Keratinocyte (primary cell): ENCODE measurements around the gene DGLUCY. TPM values are rescaled to one million over a fixed set of nuclear protein-coding genes. Genes with fewer than 3 reads are reported as not detected.

Experiments
- DNase-seq: peaks from one replicate; pipeline ENCODE4 v3.0.0-alpha.2; 2011; ENCODE audit warnings: low read depth, missing footprints, low spot score
- FAIRE-seq: peaks from 2 replicates; lab custom pipeline; 2011; peaks lifted over from hg19 to GRCh38; lab: Jason Lieb, UNC
- H2AFZ ChIP-seq: 2 replicates; pipeline ENCODE4 v1.6.0; 2012; ENCODE audit warnings: low read length, control low read depth, inconsistent platforms; ENCODE audit not compliant: control insufficient read depth
- H3K27ac ChIP-seq: 2 replicates; pipeline ENCODE4 v1.5.1; 2011; ENCODE audit warnings: low read length; ENCODE audit not compliant: control insufficient read depth, insufficient read depth
- H3K27me3 ChIP-seq: 3 replicates; pipeline ENCODE4 v1.6.0; 2011; ENCODE audit warnings: low read length; ENCODE audit not compliant: control insufficient read depth, insufficient read depth; ENCODE audit errors: extremely low read depth
- H3K36me3 ChIP-seq, 2 experiments: 2 replicates in 1 of 2; 3 replicates in 1 of 2; pipeline ENCODE4 v1.5.1; 2011; ENCODE audit warnings: low read length in 2 of 2, mild to moderate bottlenecking in 1 of 2; ENCODE audit not compliant: control insufficient read depth in 2 of 2, insufficient read depth in 2 of 2; ENCODE audit errors: extremely low read depth in 1 of 2
- H3K4me1 ChIP-seq: 3 replicates; pipeline ENCODE4 v1.5.1; 2011; ENCODE audit warnings: low read length; ENCODE audit not compliant: control insufficient read depth, insufficient read depth; ENCODE audit errors: extremely low read depth
- H3K4me2 ChIP-seq: 3 replicates; pipeline ENCODE4 v1.6.0; 2011; ENCODE audit warnings: low read depth, low read length; ENCODE audit not compliant: control insufficient read depth, insufficient read depth; ENCODE audit errors: extremely low read depth
- H3K4me3 ChIP-seq, 3 experiments: fragments of 200-600 bp in 1 of 3; sonication (generic) in 1 of 3; 2 replicates in 2 of 3; 3 replicates in 1 of 3; pipeline ENCODE4 v1.5.1; 2011 to 2016; ENCODE audit warnings: low read length in 3 of 3, mild to moderate bottlenecking in 3 of 3, control low read depth in 2 of 3, inconsistent platforms in 1 of 3, low read depth in 1 of 3, mixed read lengths in 1 of 3, mixed run types in 1 of 3, moderate library complexity in 1 of 3; ENCODE audit not compliant: control insufficient read depth in 2 of 3, insufficient read depth in 2 of 3; ENCODE audit errors: extremely low read depth in 1 of 3
- H3K79me2 ChIP-seq: 2 replicates; pipeline ENCODE4 v1.6.0; 2012; ENCODE audit warnings: low read length; ENCODE audit not compliant: control insufficient read depth, insufficient read depth
- H3K9ac ChIP-seq: 3 replicates; pipeline ENCODE4 v1.6.0; 2011; ENCODE audit warnings: low read length; ENCODE audit not compliant: control insufficient read depth, insufficient read depth; ENCODE audit errors: extremely low read depth
- H3K9me1 ChIP-seq: 3 replicates; pipeline ENCODE4 v1.6.0; 2011; ENCODE audit warnings: low read length; ENCODE audit not compliant: control insufficient read depth, insufficient read depth; ENCODE audit errors: extremely low read depth
- H3K9me3 ChIP-seq: 2 replicates; pipeline ENCODE4 v1.5.1; 2012; ENCODE audit warnings: low read depth, low read length; ENCODE audit not compliant: control insufficient read depth
- H4K20me1 ChIP-seq: 3 replicates; pipeline ENCODE4 v1.6.0; 2011; ENCODE audit warnings: low read length; ENCODE audit not compliant: control insufficient read depth, insufficient read depth; ENCODE audit errors: extremely low read depth
- EZH2 ChIP-seq: IDR thresholded peaks from one replicate; pipeline ENCODE4 v1.6.1; 2012; ENCODE audit warnings: inconsistent platforms, mild to moderate bottlenecking, low read length, moderate library complexity
- dilution Hi-C: fragments of 300-500 bp; cut with MboI; formaldehyde crosslinking; loops from one replicate; pipeline ENCODE4 v1.7.0; 2020; ENCODE audit warnings: low sequenced_read_pairs; ENCODE audit not compliant: extremely low pct_ligation_motif_present
- polyA plus RNA-seq, 5 experiments: library from polyadenylated mRNA; depleted of rRNA in 3 of 5; stranded (reverse) in 3 of 5; stranded (forward) in 1 of 5; unstranded in 1 of 5; fragments of >200 nt; gene quantifications; 1 replicate in 1 of 5; 2 replicates in 3 of 5; 3 replicates in 1 of 5; pipeline versions ENCODE4 v1.2.1 to v1.2.3, GENCODE V29; 2011 to 2012; ENCODE audit warnings: missing spikeins in 2 of 5, low read depth in 1 of 5, low replicate concordance in 1 of 5
- TF ChIP-seq, protein P1 (sequence below), 3 experiments: IDR thresholded peaks in 1 of 3; conservative IDR thresholded peaks in 1 of 3; optimal IDR thresholded peaks in 1 of 3; 2 replicates in 2 of 3; 3 replicates in 1 of 3; pipeline versions ENCODE3 to v1.5.1; 2011; ENCODE audit warnings: low read length in 3 of 3, mild to moderate bottlenecking in 3 of 3, moderate library complexity in 2 of 3, control low read depth in 1 of 3, inconsistent platforms in 1 of 3; ENCODE audit not compliant: insufficient read depth in 2 of 3; ENCODE audit errors: extremely low read depth in 1 of 3

The DGLUCY gene
- polyA plus RNA-seq, 1 donor (not counting 4 experiments of a cell fraction or from before 2014, with no cell fraction given), result 19.4 TPM

DNA sequence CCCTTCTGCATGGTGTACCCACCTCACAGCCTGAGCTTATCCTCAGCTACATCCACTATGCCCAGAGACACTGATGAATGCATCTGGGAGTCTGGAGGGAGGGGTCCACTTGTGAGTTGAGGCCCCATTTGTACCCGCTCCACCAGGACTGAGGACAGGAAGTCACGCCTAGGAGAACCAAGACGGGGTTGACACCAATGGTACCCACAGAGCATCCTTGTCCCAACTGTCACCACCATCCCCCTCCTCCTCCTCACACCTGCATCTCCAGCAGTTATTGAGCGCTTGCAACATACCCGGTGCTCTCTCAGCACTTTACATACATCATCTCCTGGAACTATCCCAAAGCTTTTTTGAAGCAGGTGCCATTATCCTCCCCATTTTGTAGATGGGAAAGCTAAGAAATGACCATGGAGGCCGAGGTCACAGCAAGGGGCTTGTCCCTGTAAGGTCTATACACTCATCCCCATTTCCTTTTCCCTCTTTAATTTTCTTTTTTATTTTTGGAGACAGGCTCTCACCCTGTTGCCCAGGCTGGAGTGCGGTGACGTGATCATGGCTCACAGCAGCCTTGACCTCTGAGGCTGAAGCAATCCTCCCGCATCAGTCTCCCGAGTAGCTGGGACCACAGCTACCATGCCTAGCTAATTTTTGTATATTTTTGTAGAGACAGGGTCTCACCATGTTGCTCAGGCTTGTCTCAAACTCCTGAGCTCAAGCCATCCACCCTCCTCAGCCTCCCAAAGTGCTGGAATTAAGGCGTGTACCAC lies 31.7 kb downstream of the DGLUCY start:
- Histone ChIP-seq H3K9me1 (no peaks in the 10 kb centered on the region), H3K27me3 (no peaks in the 10 kb centered on the region), H4K20me1 (no peaks in the 10 kb centered on the region), H3K4me2 (no peak overlapping the region), H3K79me2 (no peaks in the 10 kb centered on the region), H3K4me3 (no peak overlapping the region), H3K4me1 (peaks cover 10% of the 10 kb centered on the region), H2AFZ (no peak overlapping the region), H3K9ac (no peak overlapping the region), H3K27ac (no peak overlapping the region), H3K9me3 (no peaks in the 10 kb centered on the region), H3K36me3 (peaks cover 3% of the 10 kb centered on the region in 2 experiments)
- FAIRE-seq (no peak), DNase-seq (no peak)
- dilution Hi-C loops, result no loop called here
- TF ChIP-seq EZH2, result no peak
- TF ChIP-seq, protein P1, sequence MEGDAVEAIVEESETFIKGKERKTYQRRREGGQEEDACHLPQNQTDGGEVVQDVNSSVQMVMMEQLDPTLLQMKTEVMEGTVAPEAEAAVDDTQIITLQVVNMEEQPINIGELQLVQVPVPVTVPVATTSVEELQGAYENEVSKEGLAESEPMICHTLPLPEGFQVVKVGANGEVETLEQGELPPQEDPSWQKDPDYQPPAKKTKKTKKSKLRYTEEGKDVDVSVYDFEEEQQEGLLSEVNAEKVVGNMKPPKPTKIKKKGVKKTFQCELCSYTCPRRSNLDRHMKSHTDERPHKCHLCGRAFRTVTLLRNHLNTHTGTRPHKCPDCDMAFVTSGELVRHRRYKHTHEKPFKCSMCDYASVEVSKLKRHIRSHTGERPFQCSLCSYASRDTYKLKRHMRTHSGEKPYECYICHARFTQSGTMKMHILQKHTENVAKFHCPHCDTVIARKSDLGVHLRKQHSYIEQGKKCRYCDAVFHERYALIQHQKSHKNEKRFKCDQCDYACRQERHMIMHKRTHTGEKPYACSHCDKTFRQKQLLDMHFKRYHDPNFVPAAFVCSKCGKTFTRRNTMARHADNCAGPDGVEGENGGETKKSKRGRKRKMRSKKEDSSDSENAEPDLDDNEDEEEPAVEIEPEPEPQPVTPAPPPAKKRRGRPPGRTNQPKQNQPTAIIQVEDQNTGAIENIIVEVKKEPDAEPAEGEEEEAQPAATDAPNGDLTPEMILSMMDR (optimal IDR thresholded peaks at IDR 0.05 in 1 of 3, IDR thresholded peaks at IDR 0.05 in 1 of 3, conservative IDR thresholded peaks at IDR 0.05 in 1 of 3; ENCODE audit: extremely low read depth in 1 of 3, insufficient read depth in 2 of 3, low read length in 3 of 3), result no peak

DNA sequence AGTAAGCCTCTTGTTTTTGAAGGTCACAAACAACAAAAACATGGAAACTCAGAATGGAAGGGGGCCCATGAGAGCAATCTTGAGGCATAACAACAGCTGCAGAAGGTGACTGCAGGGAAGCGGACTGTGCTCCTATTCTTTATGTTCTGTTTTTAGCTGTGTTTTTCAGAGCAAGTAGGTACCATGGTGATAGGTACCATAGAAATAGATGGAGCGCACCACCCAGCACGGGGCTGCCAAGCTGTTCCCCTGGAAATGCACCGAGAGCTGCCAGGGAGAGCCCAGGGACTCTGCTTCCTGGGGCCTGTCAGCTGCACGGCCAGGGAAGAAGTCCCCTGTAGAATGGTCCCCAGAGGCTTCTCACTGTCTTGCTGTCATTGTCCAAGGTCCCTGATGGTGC lies 32.8 kb downstream of the DGLUCY start:
- no peaks in the 10 kb centered on the region for H3K27me3 ChIP-seq
- TF ChIP-seq, protein P1 (optimal IDR thresholded peaks at IDR 0.05 in 1 of 3, IDR thresholded peaks at IDR 0.05 in 1 of 3, conservative IDR thresholded peaks at IDR 0.05 in 1 of 3; ENCODE audit: extremely low read depth in 1 of 3, insufficient read depth in 2 of 3, low read length in 3 of 3), result no peak
- no peak for TF ChIP-seq EZH2
- H3K27ac ChIP-seq, result no peak overlapping the region
- H4K20me1 ChIP-seq, result no peaks in the 10 kb centered on the region
- peaks cover 3% of the 10 kb centered on the region in 2 experiments for H3K36me3 ChIP-seq
- H2AFZ ChIP-seq, result no peak overlapping the region
- no peak for DNase-seq
- H3K9me1 ChIP-seq, result no peaks in the 10 kb centered on the region
- no peak overlapping the region for H3K4me2 ChIP-seq
- H3K4me1 ChIP-seq, result peaks cover 9% of the 10 kb centered on the region
- H3K79me2 ChIP-seq, result no peaks in the 10 kb centered on the region
- no peak for FAIRE-seq
- H3K4me3 ChIP-seq, result no peak overlapping the region
- dilution Hi-C loops, result no loop called here
- no peak overlapping the region for H3K9ac ChIP-seq
- no peaks in the 10 kb centered on the region for H3K9me3 ChIP-seq
